ENCODE measurements around the gene STPG4.

DNA sequence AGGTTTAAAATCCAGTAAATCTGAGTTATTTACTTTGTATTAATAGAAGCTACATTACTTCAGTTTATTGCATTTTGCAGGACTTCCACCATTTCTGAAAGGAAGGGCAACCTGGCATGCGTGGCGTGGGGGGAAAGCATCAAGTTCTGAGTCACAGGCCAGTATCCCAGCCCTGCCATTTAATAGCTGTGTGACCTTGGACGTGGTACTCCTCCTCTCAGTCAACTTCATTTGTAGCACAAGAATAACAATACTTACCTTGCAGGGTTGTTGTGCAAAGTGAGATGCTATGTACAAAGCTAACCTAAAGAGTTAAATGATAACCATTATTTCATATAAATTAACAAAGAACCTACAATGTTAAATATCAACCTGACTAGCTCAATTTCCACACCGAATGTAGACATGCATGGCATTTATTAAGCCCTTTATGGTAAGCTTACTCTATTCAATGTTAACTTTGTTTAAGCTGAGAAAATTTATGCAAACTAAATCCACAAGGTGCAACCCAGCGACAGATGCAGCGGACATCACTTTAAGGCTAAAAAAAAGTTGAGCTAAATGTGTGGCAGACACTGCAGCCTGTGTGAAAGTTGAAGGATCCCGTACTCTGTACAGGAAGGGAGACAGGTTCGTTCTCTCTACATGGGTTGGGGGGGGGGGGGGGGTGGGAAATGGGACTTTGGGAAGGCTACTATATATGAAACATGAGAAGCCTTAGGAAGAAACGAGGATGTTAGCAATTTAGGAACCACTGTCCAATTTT is 17.2 kb upstream of the STPG4 start:
- no peak for TF ChIP-seq POLR2A (IDR thresholded peaks at IDR 0.05)
- TF ChIP-seq, protein P1, sequence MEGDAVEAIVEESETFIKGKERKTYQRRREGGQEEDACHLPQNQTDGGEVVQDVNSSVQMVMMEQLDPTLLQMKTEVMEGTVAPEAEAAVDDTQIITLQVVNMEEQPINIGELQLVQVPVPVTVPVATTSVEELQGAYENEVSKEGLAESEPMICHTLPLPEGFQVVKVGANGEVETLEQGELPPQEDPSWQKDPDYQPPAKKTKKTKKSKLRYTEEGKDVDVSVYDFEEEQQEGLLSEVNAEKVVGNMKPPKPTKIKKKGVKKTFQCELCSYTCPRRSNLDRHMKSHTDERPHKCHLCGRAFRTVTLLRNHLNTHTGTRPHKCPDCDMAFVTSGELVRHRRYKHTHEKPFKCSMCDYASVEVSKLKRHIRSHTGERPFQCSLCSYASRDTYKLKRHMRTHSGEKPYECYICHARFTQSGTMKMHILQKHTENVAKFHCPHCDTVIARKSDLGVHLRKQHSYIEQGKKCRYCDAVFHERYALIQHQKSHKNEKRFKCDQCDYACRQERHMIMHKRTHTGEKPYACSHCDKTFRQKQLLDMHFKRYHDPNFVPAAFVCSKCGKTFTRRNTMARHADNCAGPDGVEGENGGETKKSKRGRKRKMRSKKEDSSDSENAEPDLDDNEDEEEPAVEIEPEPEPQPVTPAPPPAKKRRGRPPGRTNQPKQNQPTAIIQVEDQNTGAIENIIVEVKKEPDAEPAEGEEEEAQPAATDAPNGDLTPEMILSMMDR (IDR thresholded peaks at IDR 0.05): no peak

Data from tibial nerve (tissue), 3 donors.